MM.1S (cell line): Measurements from ENCODE around the gene ITGA7.

Experiments used
- EZH2 ChIP-seq: fragments of 300-600 bp; sonication (generic); optimal IDR thresholded peaks from 2 replicates; pipeline ENCODE3; 2017; ENCODE audit warnings: low read depth, mild to moderate bottlenecking, antibody characterized with exemption, low read length, mixed read lengths
- EZH2phosphoT487 ChIP-seq: fragments of 300-600 bp; sonication (generic); IDR thresholded peaks from 2 replicates; pipeline ENCODE4 v1.6.1; 2018; ENCODE audit warnings: antibody characterized with exemption, low read length
- TF ChIP-seq, protein P1 (sequence below): fragments of 300-600 bp; sonication (generic); IDR thresholded peaks from 2 replicates; pipeline ENCODE4 v1.5.1; 2016; ENCODE audit warnings: antibody characterized with exemption, low read length, mixed read lengths

DNA sequence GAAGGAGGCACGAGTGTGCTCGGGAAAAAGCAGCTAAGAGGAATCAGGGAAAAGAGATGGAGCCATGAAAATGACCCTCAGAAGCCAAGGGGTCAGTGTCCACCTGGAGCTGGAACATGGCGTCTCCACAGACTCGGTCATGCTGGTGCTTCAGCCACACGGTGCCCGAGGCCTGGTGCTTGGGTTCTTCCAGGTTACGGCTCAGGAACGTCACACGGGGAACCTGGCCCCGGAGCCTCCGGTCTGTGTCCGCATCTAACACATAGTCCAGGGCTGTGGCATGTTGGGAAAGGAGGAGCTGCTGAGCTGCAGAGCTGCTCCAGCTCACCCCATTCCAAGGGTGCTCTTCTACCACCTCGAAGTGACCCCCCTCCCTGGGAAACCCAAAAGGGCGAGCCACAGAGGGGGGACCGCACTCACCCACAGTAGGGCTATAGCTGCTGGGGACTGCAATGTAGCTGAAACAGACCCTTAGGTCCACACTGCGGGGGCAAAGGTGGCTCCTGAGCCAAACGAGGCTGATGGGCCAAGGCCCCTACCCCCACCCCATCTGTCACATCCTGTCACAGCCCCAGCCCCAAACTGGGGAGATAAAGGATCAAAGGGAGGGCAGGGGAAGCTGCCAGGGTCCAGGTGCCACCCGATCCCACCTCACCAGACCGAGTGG is 10.8 kb downstream of the ITGA7 start:
- TF ChIP-seq, protein P1, sequence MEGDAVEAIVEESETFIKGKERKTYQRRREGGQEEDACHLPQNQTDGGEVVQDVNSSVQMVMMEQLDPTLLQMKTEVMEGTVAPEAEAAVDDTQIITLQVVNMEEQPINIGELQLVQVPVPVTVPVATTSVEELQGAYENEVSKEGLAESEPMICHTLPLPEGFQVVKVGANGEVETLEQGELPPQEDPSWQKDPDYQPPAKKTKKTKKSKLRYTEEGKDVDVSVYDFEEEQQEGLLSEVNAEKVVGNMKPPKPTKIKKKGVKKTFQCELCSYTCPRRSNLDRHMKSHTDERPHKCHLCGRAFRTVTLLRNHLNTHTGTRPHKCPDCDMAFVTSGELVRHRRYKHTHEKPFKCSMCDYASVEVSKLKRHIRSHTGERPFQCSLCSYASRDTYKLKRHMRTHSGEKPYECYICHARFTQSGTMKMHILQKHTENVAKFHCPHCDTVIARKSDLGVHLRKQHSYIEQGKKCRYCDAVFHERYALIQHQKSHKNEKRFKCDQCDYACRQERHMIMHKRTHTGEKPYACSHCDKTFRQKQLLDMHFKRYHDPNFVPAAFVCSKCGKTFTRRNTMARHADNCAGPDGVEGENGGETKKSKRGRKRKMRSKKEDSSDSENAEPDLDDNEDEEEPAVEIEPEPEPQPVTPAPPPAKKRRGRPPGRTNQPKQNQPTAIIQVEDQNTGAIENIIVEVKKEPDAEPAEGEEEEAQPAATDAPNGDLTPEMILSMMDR: no peak
- TF ChIP-seq EZH2 (no peak), EZH2phosphoT487 (no peak)
